GM19238 (cell line): ENCODE results near the gene C16orf86.

Source experiments
- DNase-seq: peaks from one replicate; pipeline ENCODE4 v3.0.0; 2011; ENCODE audit warnings: low spot score; ENCODE audit not compliant: insufficient read length

The C16orf86 gene

GRCh38 chr16:67667453-67667816, 821 bp downstream of the C16orf86 start:
- no peak for DNase-seq

GRCh38 chr16:67667817-67668494, 1.3 kb downstream of the C16orf86 start:
- DNase-seq: peak; percentile 97

- DNase-seq: no peak
These were observed 2.0 kb downstream of the C16orf86 start for GRCh38 chr16:67668495-67669157.

GRCh38 chr16:67669499-67670101, 3.0 kb downstream of the C16orf86 start:
- DNase-seq: no peak

- no peak for DNase-seq
These were observed 5.7 kb downstream of the C16orf86 start for GRCh38 chr16:67672306-67672705.

- peak; percentile 71 for DNase-seq
These were observed 6.4 kb downstream of the C16orf86 start for GRCh38 chr16:67672739-67673662.

GRCh38 chr16:67673712-67674580, 7.3 kb downstream of the C16orf86 start:
- no peak for DNase-seq

- DNase-seq: no peak
These were observed 8.4 kb downstream of the C16orf86 start for GRCh38 chr16:67674851-67675578.

- no peak for DNase-seq
These were observed 8.9 kb downstream of the C16orf86 start for GRCh38 chr16:67675579-67675935.

GRCh38 chr16:67675999-67676398, 9.4 kb downstream of the C16orf86 start:
- no peak for DNase-seq

- DNase-seq: no peak
These were observed 9.9 kb downstream of the C16orf86 start for GRCh38 chr16:67676516-67676915.

GRCh38 chr16:67676939-67677338, 10.3 kb downstream of the C16orf86 start:
- no peak for DNase-seq

- DNase-seq: no peak
These were observed 11.1 kb downstream of the C16orf86 start for GRCh38 chr16:67677712-67678111.

- no peak for DNase-seq
These were observed 11.9 kb downstream of the C16orf86 start for GRCh38 chr16:67678354-67679023.

- no peak for DNase-seq
These were observed 13.6 kb downstream of the C16orf86 start for GRCh38 chr16:67679935-67680897.

- DNase-seq: no peak
These were observed 17.2 kb downstream of the C16orf86 start for GRCh38 chr16:67683767-67684166.

GRCh38 chr16:67685388-67686112, 18.9 kb downstream of the C16orf86 start:
- DNase-seq: no peak
